ENCODE results near the gene TPO. TPM values are rescaled to one million over a fixed set of nuclear protein-coding genes. Genes with fewer than 3 reads are reported as not detected.

The TPO gene
- polyA plus RNA-seq, 3 donors, result not detected

DNA sequence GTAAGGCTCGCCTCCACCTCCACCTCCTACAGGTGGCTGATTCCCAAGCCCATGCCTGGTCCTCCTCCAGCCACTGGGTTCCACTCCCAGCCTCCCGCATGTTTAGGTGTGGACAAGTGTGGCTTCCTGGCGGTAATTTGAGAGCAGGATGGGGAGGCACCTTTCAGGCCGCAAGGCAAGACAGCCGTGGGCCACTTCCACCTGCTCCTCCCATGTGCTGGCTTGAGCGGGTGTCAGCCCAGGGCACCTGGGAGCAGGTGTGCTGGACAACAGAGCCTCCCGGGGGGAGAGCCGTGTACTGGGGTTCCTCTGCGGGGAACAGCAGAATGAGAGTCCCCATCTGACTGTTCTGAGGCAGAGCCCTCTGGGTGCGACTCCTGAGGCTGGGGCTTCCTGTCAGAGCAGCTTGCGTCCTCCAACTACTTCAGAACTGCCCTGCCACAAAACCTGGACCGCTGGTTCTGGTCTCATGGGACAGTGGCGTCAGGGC, 83.9 kb downstream of the TPO start:
- no peaks in the 10 kb centered on the region for H3K4me1 ChIP-seq (ENCODE audit: control insufficient read depth in 1 of 2, insufficient read depth in 2 of 2, low read length in 2 of 2)
- 87% methylated on average over 10 of the region's 13 CpGs for WGBS (ENCODE audit: insufficient coverage)
- peaks cover 0 to 4% (median 3%) of the 10 kb centered on the region in 3 donors for H3K27me3 Mint-ChIP-seq (ENCODE audit: low read depth in 3 of 3)
- no peaks in the 10 kb centered on the region for H3K36me3 Mint-ChIP-seq
- H3K27ac ChIP-seq (ENCODE audit: low read depth in 1 of 2, low read length in 2 of 2), result no peak overlapping the region
- no peak overlapping the region for H3K9ac ChIP-seq (ENCODE audit: insufficient read depth, low read length, poor library complexity, severe bottlenecking)
- no peaks in the 10 kb centered on the region for H4K20me1 ChIP-seq (ENCODE audit: insufficient read depth, low read length)
- no peak overlapping the region for H3K4me3 ChIP-seq (replicated peaks in 1 of 3; ENCODE audit: low read depth in 2 of 3, low read length in 3 of 3)
- no peak overlapping the region for H3K27ac Mint-ChIP-seq
- intact Hi-C loops (cut with micrococcal nuclease), result no loop called here
- H3K4me1 Mint-ChIP-seq, result no peaks in the 10 kb centered on the region
- H3K27me3 ChIP-seq (ENCODE audit: control insufficient read depth in 2 of 2, insufficient read depth in 2 of 2, low read length in 2 of 2), result no peaks in the 10 kb centered on the region
- DNase-seq, result no peak
- H3K79me2 ChIP-seq (ENCODE audit: insufficient read depth, low read length), result no peaks in the 10 kb centered on the region
- H3K4me3 Mint-ChIP-seq, result no peak overlapping the region
- H3K9me3 ChIP-seq (replicated peaks in 1 of 2; ENCODE audit: control insufficient read depth in 1 of 2, insufficient read depth in 1 of 2, low read length in 2 of 2), result no peaks in the 10 kb centered on the region
- no peak overlapping the region for H2AFZ ChIP-seq (ENCODE audit: insufficient read depth, low read depth, low read length, poor library complexity, severe bottlenecking)
- H3K36me3 ChIP-seq (replicated peaks in 1 of 2; ENCODE audit: control insufficient read depth in 1 of 2, insufficient read depth in 2 of 2, low read length in 2 of 2), result no peaks in the 10 kb centered on the region
- H3K4me2 ChIP-seq (replicated peaks; ENCODE audit: extremely low read depth, low read length, poor library complexity, severe bottlenecking), result no peak overlapping the region
- peaks cover 0 to 2% (median 0%) of the 10 kb centered on the region in 7 donors for H3K9me3 Mint-ChIP-seq
- TF ChIP-seq CTCF (IDR thresholded peaks at IDR 0.05), result no peak

DNA sequence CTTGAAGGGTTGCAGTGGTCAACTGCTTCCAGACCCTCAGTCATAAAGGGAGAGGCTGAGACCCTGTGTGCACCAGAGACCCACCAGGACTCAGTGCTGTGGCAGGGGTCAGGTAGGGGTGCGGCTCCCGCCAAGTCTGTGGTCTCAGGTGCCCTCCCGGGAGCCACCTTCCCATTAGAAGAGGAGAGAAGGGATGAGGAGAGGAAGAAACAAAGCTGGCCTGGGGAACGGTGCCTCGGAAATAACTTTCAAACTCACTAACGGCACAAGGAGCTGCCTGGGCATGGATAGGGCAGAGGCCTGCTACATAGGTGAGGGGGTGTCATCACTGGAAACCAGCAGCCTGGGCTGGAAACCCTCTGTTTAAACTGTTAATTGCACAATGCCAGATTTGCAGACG, 84.9 kb downstream of the TPO start:
- no peak overlapping the region for H2AFZ ChIP-seq (ENCODE audit: insufficient read depth, low read depth, low read length, poor library complexity, severe bottlenecking)
- H3K27me3 ChIP-seq (ENCODE audit: control insufficient read depth in 2 of 2, insufficient read depth in 2 of 2, low read length in 2 of 2), result no peaks in the 10 kb centered on the region
- H3K4me3 ChIP-seq (replicated peaks in 1 of 3; ENCODE audit: low read depth in 2 of 3, low read length in 3 of 3), result no peak overlapping the region
- no peaks in the 10 kb centered on the region for H3K9me3 ChIP-seq (replicated peaks in 1 of 2; ENCODE audit: control insufficient read depth in 1 of 2, insufficient read depth in 1 of 2, low read length in 2 of 2)
- no peaks in the 10 kb centered on the region for H3K79me2 ChIP-seq (ENCODE audit: insufficient read depth, low read length)
- H3K4me3 Mint-ChIP-seq, result no peak overlapping the region
- intact Hi-C loops (cut with micrococcal nuclease), result no loop called here
- H3K9ac ChIP-seq (ENCODE audit: insufficient read depth, low read length, poor library complexity, severe bottlenecking), result no peak overlapping the region
- peak overlapping the region in 1 of 7 donors; percentile 38 for H3K27ac Mint-ChIP-seq
- no peaks in the 10 kb centered on the region for H3K4me1 ChIP-seq (ENCODE audit: control insufficient read depth in 1 of 2, insufficient read depth in 2 of 2, low read length in 2 of 2)
- no peak overlapping the region for H3K4me2 ChIP-seq (replicated peaks; ENCODE audit: extremely low read depth, low read length, poor library complexity, severe bottlenecking)
- H3K27me3 Mint-ChIP-seq (ENCODE audit: low read depth in 3 of 3), result peaks cover 0 to 5% (median 4%) of the 10 kb centered on the region in 3 donors
- H3K4me1 Mint-ChIP-seq, result no peaks in the 10 kb centered on the region
- H3K9me3 Mint-ChIP-seq, result peaks cover 0 to 2% (median 0%) of the 10 kb centered on the region in 7 donors
- H4K20me1 ChIP-seq (ENCODE audit: insufficient read depth, low read length), result no peaks in the 10 kb centered on the region
- WGBS (ENCODE audit: insufficient coverage), result 68% methylated on average over 4 of the region's 7 CpGs
- no peak for TF ChIP-seq CTCF (IDR thresholded peaks at IDR 0.05)
- no peaks in the 10 kb centered on the region for H3K36me3 Mint-ChIP-seq
- DNase-seq, result no peak
- H3K27ac ChIP-seq (ENCODE audit: low read depth in 1 of 2, low read length in 2 of 2), result no peak overlapping the region
- no peaks in the 10 kb centered on the region for H3K36me3 ChIP-seq (replicated peaks in 1 of 2; ENCODE audit: control insufficient read depth in 1 of 2, insufficient read depth in 2 of 2, low read length in 2 of 2)

All from CD14-positive monocyte (primary cell).